Testis (tissue), 3 donors: ENCODE measurements around the gene MYO18B. TPM values are rescaled to one million over a fixed set of nuclear protein-coding genes. Genes with fewer than 3 reads are reported as not detected.

Experiments used
- DNase-seq: peaks from one replicate; pipeline ENCODE4 v3.0.0-alpha.2; 2019
- H3K27ac ChIP-seq, 2 donors: fragments of 200-600 bp; sonication (generic); one replicate each; pipeline ENCODE4 v1.5.1; 2019
- H3K27me3 ChIP-seq: fragments of 200-600 bp; sonication (generic); one replicate; pipeline ENCODE4 v1.5.1; 2019
- H3K36me3 ChIP-seq: fragments of 200-600 bp; sonication (generic); one replicate; pipeline ENCODE4 v1.5.1; 2017; ENCODE audit warnings: low read depth; ENCODE audit errors: missing control alignments
- H3K4me1 ChIP-seq: fragments of 200-600 bp; sonication (generic); one replicate; pipeline ENCODE4 v1.5.1; 2019
- H3K4me3 ChIP-seq, 2 donors: fragments of 200-600 bp; sonication (generic); one replicate each; pipeline ENCODE4 v1.5.1; 2017 to 2019
- H3K9me3 ChIP-seq: fragments of 200-600 bp; sonication (generic); one replicate; pipeline ENCODE4 v1.5.1; 2017
- CTCF ChIP-seq, 3 experiments: fragments of 450-650 bp in 2 of 3; fragments of 200-600 bp in 1 of 3; sonication (generic) in 1 of 3; IDR thresholded peaks; one replicate each; pipeline ENCODE4 v1.5.1; 2016 to 2019; ENCODE audit warnings: antibody characterized with exemption in 3 of 3, mild to moderate bottlenecking in 2 of 3, moderate library complexity in 1 of 3
- POLR2A ChIP-seq: fragments of 450-650 bp; IDR thresholded peaks from one replicate; pipeline ENCODE4 v1.6.1; 2017; ENCODE audit warnings: antibody characterized with exemption, mild to moderate bottlenecking, moderate library complexity
- WGBS, 2 donors: methylation state at CpG; one replicate each; pipeline ENCODE4 v1.1.5; 2018; 5-methylcytosine and 5-hydroxymethylcytosine counted together
- intact Hi-C: fragments of 100-400 bp; cut with DNase I; formaldehyde crosslinking; loops from one replicate; pipeline ENCODE4 v1.15.1; 2023; ENCODE audit warnings: low total_unique reads
- polyA plus RNA-seq: library from polyadenylated mRNA; stranded (reverse); fragments of 350-450 nt; fragmentation: Illumina TruSeq; extraction: RNeasy Lipid Tissue Mini Kit (QIAGEN cat#74804); gene quantifications from one replicate; pipeline ENCODE4 v1.2.3, GENCODE V29; 2014; ENCODE audit warnings: low read depth, low replicate concordance; ENCODE audit not compliant: insufficient read depth
- total RNA-seq, 2 donors: library from RNA; depleted of rRNA; stranded (reverse); fragments of >200 nt; gene quantifications; one replicate each; pipeline ENCODE4 v1.2.3, GENCODE V29; 2016

The MYO18B gene
- total and polyA plus RNA-seq, 3 donors from 2014 or later, result 23.6 to 40.3 (median 28.6) TPM

GRCh38 chr22:25950111-25950510 is 208.1 kb downstream of the MYO18B start:
- no peaks in the 10 kb centered on the region for H3K36me3 ChIP-seq

GRCh38 chr22:25953276-25953675 is 211.3 kb downstream of the MYO18B start:
- no peaks in the 10 kb centered on the region for H3K36me3 ChIP-seq

More at GRCh38 chr22:25950111-25950510, 208.1 kb downstream of the MYO18B start:
- intact Hi-C loops, result no loop called here
- TF ChIP-seq CTCF (IDR thresholded peaks at IDR 0.05) (no peak), POLR2A (no peak)
- no peak overlapping the region for H3K27ac ChIP-seq
- no peaks in the 10 kb centered on the region for H3K4me1 ChIP-seq
- no peak for DNase-seq
- no peak overlapping the region for H3K4me3 ChIP-seq
- WGBS, 2 donors, result 65 to 84% methylated on average over 1 of the region's 1 CpG
- no peaks in the 10 kb centered on the region for H3K9me3 ChIP-seq
- H3K27me3 ChIP-seq, result no peaks in the 10 kb centered on the region

GRCh38 chr22:25953919-25954318 is 211.9 kb downstream of the MYO18B start:
- H3K4me1 ChIP-seq, result no peaks in the 10 kb centered on the region
- H3K27me3 ChIP-seq, result no peaks in the 10 kb centered on the region
- WGBS, 2 donors, result 82 to 86% methylated on average over 4 of the region's 4 CpGs
- no peak overlapping the region for H3K27ac ChIP-seq
- intact Hi-C loops, result no loop called here
- no peaks in the 10 kb centered on the region for H3K9me3 ChIP-seq
- TF ChIP-seq POLR2A (no peak), CTCF (IDR thresholded peaks at IDR 0.05) (no peak)
- no peak for DNase-seq
- H3K36me3 ChIP-seq, result no peaks in the 10 kb centered on the region
- H3K4me3 ChIP-seq, result no peak overlapping the region

More at GRCh38 chr22:25953276-25953675, 211.3 kb downstream of the MYO18B start:
- no peaks in the 10 kb centered on the region for H3K9me3 ChIP-seq
- WGBS, 2 donors, result 64 to 71% methylated on average over 3 of the region's 3 CpGs
- no peaks in the 10 kb centered on the region for H3K27me3 ChIP-seq
- no peak for DNase-seq
- intact Hi-C loops, result no loop called here
- no peak overlapping the region for H3K4me3 ChIP-seq
- no peaks in the 10 kb centered on the region for H3K4me1 ChIP-seq
- TF ChIP-seq CTCF (IDR thresholded peaks at IDR 0.05) (no peak), POLR2A (no peak)
- no peak overlapping the region for H3K27ac ChIP-seq

- intact Hi-C loops, result no loop called here
- H3K27ac ChIP-seq, result no peak overlapping the region
- H3K4me3 ChIP-seq, result no peak overlapping the region
- no peaks in the 10 kb centered on the region for H3K9me3 ChIP-seq
- no peaks in the 10 kb centered on the region for H3K36me3 ChIP-seq
- H3K27me3 ChIP-seq, result no peaks in the 10 kb centered on the region
- WGBS, 2 donors, result 75 to 86% methylated on average over 7 to 9 of the region's 9 CpGs
- DNase-seq, result peak; percentile 19
- H3K4me1 ChIP-seq, result no peaks in the 10 kb centered on the region
- TF ChIP-seq POLR2A, result no peak
- TF ChIP-seq CTCF (IDR thresholded peaks at IDR 0.05), result no peak
Observed at GRCh38 chr22:25955323-25955722, 213.3 kb downstream of the MYO18B start.

- TF ChIP-seq POLR2A, result no peak
- no peak for TF ChIP-seq CTCF (IDR thresholded peaks at IDR 0.05)
- H3K4me1 ChIP-seq, result no peaks in the 10 kb centered on the region
- WGBS, 2 donors, result 59 to 66% methylated on average over 4 to 5 of the region's 5 CpGs
- H3K4me3 ChIP-seq, result no peak overlapping the region
- DNase-seq, result no peak
- intact Hi-C loops, result no loop called here
- no peaks in the 10 kb centered on the region for H3K36me3 ChIP-seq
- no peaks in the 10 kb centered on the region for H3K9me3 ChIP-seq
- H3K27ac ChIP-seq, result no peak overlapping the region
- H3K27me3 ChIP-seq, result no peaks in the 10 kb centered on the region
Observed at GRCh38 chr22:25956801-25957200, 214.8 kb downstream of the MYO18B start.
